ENCODE data around the gene ACO1. TPM values are rescaled to one million over a fixed set of nuclear protein-coding genes. Genes with fewer than 3 reads are reported as not detected.

ACO1 gene
- total RNA-seq, 2 donors from 2014 or later = 31.7 to 66.6 TPM

DNA sequence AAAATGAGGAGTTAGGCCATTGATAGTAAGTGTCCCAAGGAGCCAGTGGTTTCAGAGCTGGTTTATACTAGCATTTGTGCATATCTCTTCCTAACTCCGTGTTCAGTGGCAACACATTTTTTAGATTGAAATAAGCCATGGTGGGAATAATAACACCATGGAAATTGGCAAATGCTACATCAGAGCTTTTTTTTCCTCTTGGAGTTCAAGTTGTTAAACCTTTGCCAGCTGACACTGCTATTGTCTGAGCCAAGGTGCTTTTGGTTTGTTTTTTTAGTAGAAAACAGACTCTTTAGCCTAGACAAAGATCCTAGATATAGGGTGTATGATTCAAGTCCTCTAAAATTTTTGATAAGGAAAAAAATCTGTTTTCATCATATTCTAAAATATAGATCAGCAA is 2.8 kb downstream of the ACO1 start:
- no peak overlapping the region for H3K4me3 ChIP-seq
- TF ChIP-seq POLR2A (IDR thresholded peaks at IDR 0.05) = no peak
- no peak for TF ChIP-seq POLR2AphosphoS5 (IDR thresholded peaks at IDR 0.05)
- TF ChIP-seq, protein P1, sequence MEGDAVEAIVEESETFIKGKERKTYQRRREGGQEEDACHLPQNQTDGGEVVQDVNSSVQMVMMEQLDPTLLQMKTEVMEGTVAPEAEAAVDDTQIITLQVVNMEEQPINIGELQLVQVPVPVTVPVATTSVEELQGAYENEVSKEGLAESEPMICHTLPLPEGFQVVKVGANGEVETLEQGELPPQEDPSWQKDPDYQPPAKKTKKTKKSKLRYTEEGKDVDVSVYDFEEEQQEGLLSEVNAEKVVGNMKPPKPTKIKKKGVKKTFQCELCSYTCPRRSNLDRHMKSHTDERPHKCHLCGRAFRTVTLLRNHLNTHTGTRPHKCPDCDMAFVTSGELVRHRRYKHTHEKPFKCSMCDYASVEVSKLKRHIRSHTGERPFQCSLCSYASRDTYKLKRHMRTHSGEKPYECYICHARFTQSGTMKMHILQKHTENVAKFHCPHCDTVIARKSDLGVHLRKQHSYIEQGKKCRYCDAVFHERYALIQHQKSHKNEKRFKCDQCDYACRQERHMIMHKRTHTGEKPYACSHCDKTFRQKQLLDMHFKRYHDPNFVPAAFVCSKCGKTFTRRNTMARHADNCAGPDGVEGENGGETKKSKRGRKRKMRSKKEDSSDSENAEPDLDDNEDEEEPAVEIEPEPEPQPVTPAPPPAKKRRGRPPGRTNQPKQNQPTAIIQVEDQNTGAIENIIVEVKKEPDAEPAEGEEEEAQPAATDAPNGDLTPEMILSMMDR (IDR thresholded peaks at IDR 0.05) = no peak
- H3K36me3 ChIP-seq = no peaks in the 10 kb centered on the region
- 53% methylated on average over 1 of the region's 1 CpG for WGBS
- intact Hi-C loops (cut with DNase I) = no loop called here
- no peaks in the 10 kb centered on the region for H3K4me1 ChIP-seq (replicated peaks)
- H3K9me3 ChIP-seq = no peaks in the 10 kb centered on the region
- no peaks in the 10 kb centered on the region for H3K27me3 ChIP-seq (replicated peaks; ENCODE audit: insufficient read depth)
- no peak overlapping the region for H3K27ac ChIP-seq
- DNase-seq (ENCODE audit: low spot score) = no peak

DNA sequence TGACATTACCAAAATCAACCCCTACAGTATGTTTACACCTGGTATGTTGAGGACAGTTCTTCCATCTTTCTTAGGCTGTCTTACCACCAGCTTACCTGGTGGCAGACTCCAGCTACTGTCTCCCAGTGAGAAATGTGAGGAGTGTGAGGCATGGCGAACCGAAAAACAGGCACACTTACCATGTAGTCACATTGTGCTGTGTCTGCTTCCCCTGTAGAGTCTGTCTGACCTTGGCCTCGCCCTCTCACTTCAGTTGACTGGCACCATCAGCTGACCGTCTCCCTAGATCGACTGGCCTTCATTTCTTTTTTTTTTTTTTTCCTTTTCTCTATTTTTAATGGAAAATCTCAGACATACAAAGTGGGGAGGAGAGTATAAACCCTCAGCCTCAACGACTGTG is 4.9 kb downstream of the ACO1 start:
- Histone ChIP-seq H3K27me3 (replicated peaks; ENCODE audit: insufficient read depth) (no peaks in the 10 kb centered on the region), H3K27ac (no peak overlapping the region), H3K4me1 (replicated peaks) (no peaks in the 10 kb centered on the region), H3K36me3 (no peaks in the 10 kb centered on the region), H3K9me3 (no peaks in the 10 kb centered on the region), H3K4me3 (no peak overlapping the region)
- 92% methylated on average over 6 of the region's 6 CpGs for WGBS
- intact Hi-C loops (cut with DNase I) = no loop called here
- TF ChIP-seq POLR2AphosphoS5 (IDR thresholded peaks at IDR 0.05) (no peak), POLR2A (IDR thresholded peaks at IDR 0.05) (no peak)
- TF ChIP-seq, protein P1 (IDR thresholded peaks at IDR 0.05) = no peak
- DNase-seq (ENCODE audit: low spot score) = no peak

DNA sequence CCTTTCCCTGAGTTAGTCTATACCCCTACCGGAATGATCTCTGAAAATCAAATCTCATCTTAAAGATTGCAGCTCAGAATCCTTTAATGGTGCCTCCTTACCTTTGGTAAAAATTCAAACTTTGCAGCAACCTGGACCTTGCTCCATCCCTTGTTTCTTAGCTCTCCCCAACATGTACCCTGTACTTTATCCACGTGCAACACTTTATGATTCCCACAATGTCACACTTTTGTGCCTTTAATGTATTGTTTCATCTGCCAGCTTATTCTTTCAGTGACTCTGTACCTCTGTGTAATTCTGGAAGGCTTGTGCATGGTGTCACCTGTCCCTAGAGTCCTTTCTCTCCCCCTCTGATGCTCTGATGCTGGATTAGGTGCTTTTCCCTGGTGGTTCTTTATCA is 9.5 kb downstream of the ACO1 start:
- WGBS = 98% methylated on average over 2 of the region's 2 CpGs
- Histone ChIP-seq H3K4me1 (replicated peaks) (no peaks in the 10 kb centered on the region), H3K27ac (no peak overlapping the region), H3K9me3 (no peaks in the 10 kb centered on the region), H3K27me3 (replicated peaks; ENCODE audit: insufficient read depth) (no peaks in the 10 kb centered on the region), H3K36me3 (no peaks in the 10 kb centered on the region), H3K4me3 (no peak overlapping the region)
- TF ChIP-seq, protein P1 (IDR thresholded peaks at IDR 0.05) = no peak
- no peak for TF ChIP-seq POLR2AphosphoS5 (IDR thresholded peaks at IDR 0.05)
- intact Hi-C loops (cut with DNase I) = no loop called here
- DNase-seq (ENCODE audit: low spot score) = no peak

DNA sequence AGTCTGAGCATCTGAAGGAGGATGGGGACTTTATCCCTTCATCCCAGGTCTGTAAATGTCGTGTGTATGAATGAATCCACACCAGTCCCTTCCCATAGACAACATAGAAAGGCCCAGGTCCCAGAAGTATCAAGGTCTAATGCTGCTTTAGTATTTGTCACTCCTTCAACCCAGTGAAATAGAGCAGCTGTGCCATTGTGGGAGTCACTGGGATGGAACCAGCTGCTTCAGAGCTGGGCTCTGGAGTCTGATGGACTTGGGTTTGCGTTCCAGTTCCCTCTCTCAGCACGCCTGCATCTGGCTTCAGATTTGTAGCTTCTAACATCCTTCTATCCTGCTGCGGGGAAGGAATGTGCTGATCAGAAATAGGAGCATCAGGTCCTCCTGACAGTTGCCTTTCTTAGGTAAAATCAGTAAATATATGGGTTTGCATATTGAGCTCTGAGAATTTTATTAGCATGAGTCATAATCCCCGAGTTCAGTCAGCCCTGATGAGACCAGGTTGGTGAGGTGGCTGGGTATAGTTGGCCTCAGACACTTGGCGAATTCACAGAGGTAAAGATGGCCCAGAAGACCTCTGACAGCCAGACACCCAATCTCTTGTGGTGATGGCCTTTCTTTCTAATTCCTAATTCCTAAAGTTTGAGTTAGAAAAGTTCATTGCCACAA is 10.1 kb downstream of the ACO1 start:
- Histone ChIP-seq H3K27ac (no peak overlapping the region), H3K36me3 (no peaks in the 10 kb centered on the region), H3K4me1 (replicated peaks) (no peaks in the 10 kb centered on the region), H3K4me3 (no peak overlapping the region), H3K27me3 (replicated peaks; ENCODE audit: insufficient read depth) (no peaks in the 10 kb centered on the region), H3K9me3 (no peaks in the 10 kb centered on the region)
- TF ChIP-seq POLR2A (IDR thresholded peaks at IDR 0.05) = no peak
- TF ChIP-seq POLR2AphosphoS5 (IDR thresholded peaks at IDR 0.05) = no peak
- TF ChIP-seq, protein P1 (IDR thresholded peaks at IDR 0.05) = no peak
- 85% methylated on average over 6 of the region's 6 CpGs for WGBS
- intact Hi-C loops (cut with DNase I) = no loop called here
- DNase-seq (ENCODE audit: low spot score) = no peak

DNA sequence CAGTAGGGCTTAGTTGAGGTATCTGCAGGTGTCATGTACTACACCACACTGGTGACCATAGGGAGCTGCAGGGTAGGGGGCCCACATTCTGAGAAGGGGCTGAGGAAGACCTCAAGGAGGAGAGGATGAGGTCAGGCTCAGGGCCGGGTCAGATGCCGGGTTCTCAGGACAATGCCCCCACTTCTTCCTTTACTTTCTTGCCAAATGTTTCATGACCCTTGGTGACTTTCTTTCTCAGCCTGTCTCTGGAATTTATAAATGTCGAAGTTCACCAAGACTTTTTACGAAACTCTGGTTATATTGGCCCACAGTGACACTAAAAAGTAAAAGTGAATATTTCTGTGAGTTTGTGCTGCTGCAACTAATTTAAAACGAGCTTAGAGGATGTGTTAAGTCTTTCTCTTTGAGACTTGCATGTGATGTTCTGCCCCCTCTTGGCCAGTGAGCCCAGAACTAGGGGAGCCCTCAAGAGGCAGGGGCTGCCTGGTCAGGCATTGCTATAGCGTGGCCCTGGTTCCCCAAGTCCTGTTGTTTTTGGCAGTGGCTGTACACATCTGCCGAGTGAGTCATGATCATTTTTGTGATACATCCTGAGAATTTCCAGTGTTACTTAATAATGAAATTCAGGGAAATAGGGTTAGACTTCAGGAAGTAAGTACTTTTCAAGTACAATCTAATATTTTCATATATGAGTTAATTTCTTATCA is 11.2 kb downstream of the ACO1 start:
- no peak for TF ChIP-seq POLR2AphosphoS5 (IDR thresholded peaks at IDR 0.05)
- TF ChIP-seq, protein P1 (IDR thresholded peaks at IDR 0.05) = no peak
- no peak for TF ChIP-seq POLR2A (IDR thresholded peaks at IDR 0.05)
- DNase-seq (ENCODE audit: low spot score) = no peak
- Histone ChIP-seq H3K9me3 (no peaks in the 10 kb centered on the region), H3K4me3 (no peak overlapping the region), H3K36me3 (no peaks in the 10 kb centered on the region), H3K4me1 (replicated peaks) (no peaks in the 10 kb centered on the region), H3K27me3 (replicated peaks; ENCODE audit: insufficient read depth) (no peaks in the 10 kb centered on the region), H3K27ac (no peak overlapping the region)
- 74% methylated on average over 7 of the region's 7 CpGs for WGBS
- intact Hi-C loops (cut with DNase I) = no loop called here
